IMR-90 (cell line): ENCODE measurements around the gene TGFA. TPM values are rescaled to one million over a fixed set of nuclear protein-coding genes. Genes with fewer than 3 reads are reported as not detected.

Source experiments
- ATAC-seq: fragments of 200-7000 bp; cut with Tn5 transposase; 2 replicates; pipeline ENCODE4 v1.9.1; 2020; ENCODE audit warnings: low read depth, mild to moderate bottlenecking, moderate library complexity
- BruUV-seq: library from RNA; stranded (reverse); fragments of 400-500 nt; replicated peaks from 2 replicates; lab custom pipeline; 2021; lab: Mats Ljungman, UMichigan
- CTCF ChIA-PET: fragments of 300-600 bp; formaldehyde crosslinking; extraction: SDS; loops from one replicate; lab custom pipeline; 2021; ENCODE audit warnings: antibody characterized with exemption; lab: Yijun Ruan, JAX
- POLR2A ChIA-PET: fragments of 300-600 bp; sonication (Branson Sonifier 250); formaldehyde crosslinking; loops from one replicate; lab custom pipeline; 2022; ENCODE audit warnings: antibody characterized with exemption; ENCODE audit not compliant: unreplicated experiment; lab: Charles Lee
- DNase-seq: peaks from one replicate; pipeline ENCODE4 v3.0.0; 2013
- H2AFZ ChIP-seq: replicated peaks from 2 replicates; pipeline ENCODE3; 2013; ENCODE audit warnings: low read length, mild to moderate bottlenecking; ENCODE audit not compliant: poor library complexity
- H2AK5ac ChIP-seq: 2 replicates; pipeline ENCODE4 v1.6.1; 2013; ENCODE audit warnings: low read depth, low read length, inconsistent platforms
- H2AK9ac ChIP-seq: replicated peaks from 2 replicates; pipeline ENCODE3; 2013; ENCODE audit warnings: mild to moderate bottlenecking, low read depth, low read length, moderate library complexity; ENCODE audit not compliant: poor library complexity
- H2BK120ac ChIP-seq: 2 replicates; pipeline ENCODE4 v1.6.1; 2013; ENCODE audit warnings: low read depth, low read length, inconsistent platforms
- H2BK15ac ChIP-seq: 3 replicates; pipeline ENCODE4 v1.6.1; 2013; ENCODE audit warnings: low read depth, low read length, inconsistent platforms
- H2BK20ac ChIP-seq: 2 replicates; pipeline ENCODE4 v1.6.1; 2013; ENCODE audit warnings: low read depth, mild to moderate bottlenecking, inconsistent platforms, low read length, moderate library complexity
- H2BK5ac ChIP-seq: 2 replicates; pipeline ENCODE4 v1.6.1; 2013; ENCODE audit warnings: mild to moderate bottlenecking, low read depth, low read length, inconsistent platforms; ENCODE audit not compliant: poor library complexity, severe bottlenecking
- H3K14ac ChIP-seq: replicated peaks from 2 replicates; pipeline ENCODE4 v1.6.1; 2013; ENCODE audit warnings: low read depth, low read length, inconsistent platforms
- H3K18ac ChIP-seq: 2 replicates; pipeline ENCODE4 v1.6.1; 2013; ENCODE audit warnings: low read depth, low read length, control low read depth
- H3K23ac ChIP-seq: 2 replicates; pipeline ENCODE4 v1.6.1; 2013; ENCODE audit warnings: low read depth, low read length, inconsistent platforms
- H3K27ac ChIP-seq: 2 replicates; pipeline ENCODE4 v1.5.1; 2013; ENCODE audit warnings: mild to moderate bottlenecking, control low read depth, low read length; ENCODE audit not compliant: insufficient read depth
- H3K27me3 ChIP-seq: 2 replicates; pipeline ENCODE4 v1.6.1; 2013; ENCODE audit warnings: low read length; ENCODE audit not compliant: control insufficient read depth, insufficient read depth
- H3K36me3 ChIP-seq: 2 replicates; pipeline ENCODE4 v1.6.1; 2013; ENCODE audit warnings: low read length, mixed read lengths; ENCODE audit not compliant: control insufficient read depth, insufficient read depth
- H3K4ac ChIP-seq: 2 replicates; pipeline ENCODE4 v1.6.1; 2013; ENCODE audit warnings: low read depth, low read length, inconsistent platforms
- H3K4me1 ChIP-seq: 2 replicates; pipeline ENCODE4 v1.6.1; 2013; ENCODE audit warnings: low read length, mixed read lengths; ENCODE audit not compliant: control insufficient read depth, insufficient read depth
- H3K4me2 ChIP-seq: 2 replicates; pipeline ENCODE4 v1.6.1; 2013; ENCODE audit warnings: low read depth, mild to moderate bottlenecking, control low read depth, low read length, moderate library complexity
- H3K4me3 ChIP-seq: 2 replicates; pipeline ENCODE4 v1.5.1; 2013; ENCODE audit warnings: low read depth, mild to moderate bottlenecking, control low read depth, low read length, moderate library complexity; ENCODE audit not compliant: insufficient read depth
- H3K56ac ChIP-seq: 2 replicates; pipeline ENCODE4 v1.6.1; 2013; ENCODE audit warnings: low read length, inconsistent platforms; ENCODE audit not compliant: insufficient read depth; ENCODE audit errors: extremely low read depth
- H3K79me1 ChIP-seq, 2 experiments: 2 replicates each; pipeline ENCODE4 v1.6.1; 2013; ENCODE audit warnings: low read length in 2 of 2, inconsistent platforms in 1 of 2, low read depth in 1 of 2
- H3K9ac ChIP-seq: 2 replicates; pipeline ENCODE4 v1.6.1; 2013; ENCODE audit warnings: low read depth, low read length, control low read depth
- H3K9me1 ChIP-seq: 2 replicates; pipeline ENCODE4 v1.6.1; 2013; ENCODE audit warnings: low read length, inconsistent platforms; ENCODE audit not compliant: insufficient read depth
- H3K9me3 ChIP-seq: 2 replicates; pipeline ENCODE4 v1.6.1; 2013; ENCODE audit warnings: low read length; ENCODE audit not compliant: control insufficient read depth, insufficient read depth
- H4K20me1 ChIP-seq: 2 replicates; pipeline ENCODE4 v1.6.1; 2013; ENCODE audit warnings: low read length, inconsistent platforms; ENCODE audit not compliant: insufficient read depth
- H4K5ac ChIP-seq: 2 replicates; pipeline ENCODE4 v1.6.1; 2013; ENCODE audit warnings: mild to moderate bottlenecking, low read depth, low read length, control low read depth
- H4K8ac ChIP-seq, 2 experiments: 2 replicates each; pipeline ENCODE4 v1.6.1; 2013; ENCODE audit warnings: low read depth in 2 of 2, low read length in 2 of 2, control low read depth in 1 of 2, inconsistent platforms in 1 of 2
- H4K91ac ChIP-seq: 2 replicates; pipeline ENCODE4 v1.6.1; 2013; ENCODE audit warnings: low read depth, low read length, inconsistent platforms; ENCODE audit not compliant: insufficient read depth
- BHLHE40 ChIP-seq: fragments of 150-350 bp; IDR thresholded peaks from 2 replicates; pipeline ENCODE4 v1.6.1; 2016; ENCODE audit warnings: mild to moderate bottlenecking, low read depth, low read length
- FOS ChIP-seq: fragments of 150-350 bp; IDR thresholded peaks from 2 replicates; pipeline ENCODE4 v1.6.1; 2016; ENCODE audit warnings: low read depth, low read length
- MAZ ChIP-seq: IDR thresholded peaks from 2 replicates; pipeline ENCODE4 v1.6.1; 2012; ENCODE audit warnings: low read depth, mild to moderate bottlenecking, low read length, improper control_type of control experiment, moderate library complexity, borderline replicate concordance
- MXI1 ChIP-seq: IDR thresholded peaks from 2 replicates; pipeline ENCODE4 v1.6.1; 2012; ENCODE audit warnings: low read depth, mild to moderate bottlenecking, low read length, moderate library complexity, borderline replicate concordance
- NFE2L2 ChIP-seq: fragments of 150-350 bp; IDR thresholded peaks from 2 replicates; pipeline ENCODE4 v1.6.1; 2016; ENCODE audit warnings: low read depth, mild to moderate bottlenecking, low read length
- POLR2A ChIP-seq: IDR thresholded peaks from 2 replicates; pipeline ENCODE4 v1.6.1; 2012; ENCODE audit warnings: mild to moderate bottlenecking, low read depth, low read length
- RCOR1 ChIP-seq: IDR thresholded peaks from 2 replicates; pipeline ENCODE4 v1.6.1; 2012; ENCODE audit warnings: mild to moderate bottlenecking, low read length, improper control_type of control experiment; ENCODE audit not compliant: insufficient replicate concordance
- RFX5 ChIP-seq: IDR thresholded peaks from 2 replicates; pipeline ENCODE4 v1.8.0; 2012; ENCODE audit warnings: low read depth, mild to moderate bottlenecking, low read length, moderate library complexity
- SMC3 ChIP-seq: fragments of 150-350 bp; IDR thresholded peaks from 2 replicates; pipeline ENCODE4 v1.6.1; 2016; ENCODE audit warnings: low read depth, mild to moderate bottlenecking, antibody characterized with exemption, low read length, moderate library complexity
- dilution Hi-C: fragments of 300-500 bp; cut with HindIII; formaldehyde crosslinking; loops from one replicate; pipeline ENCODE4 v1.14.3; 2018; ENCODE audit warnings: low sequenced_read_pairs; ENCODE audit not compliant: unreplicated experiment
- in situ Hi-C: fragments of 300-500 bp; cut with MboI; formaldehyde crosslinking; loops from 3 replicates; pipeline ENCODE4 v1.14.3; 2019; ENCODE audit warnings: low sequenced_read_pairs, inconsistent platforms, mixed read lengths
- intact Hi-C: fragments of 100-400 bp; cut with micrococcal nuclease; formaldehyde crosslinking; loops from 2 replicates; pipeline ENCODE4 v1.10.0; 2022
- polyA plus RNA-seq, 3 experiments: library from polyadenylated mRNA; depleted of rRNA; stranded (reverse); fragments of >200 nt; gene quantifications; 2 replicates each; pipeline ENCODE4 v1.2.3, GENCODE V29; 2012; ENCODE audit warnings: low replicate concordance in 1 of 3
- total RNA-seq: library from RNA; depleted of rRNA; stranded (reverse); fragments of >200 nt; gene quantifications from 2 replicates; pipeline ENCODE4 v1.2.3, GENCODE V29; 2012

The TGFA gene
- total and polyA plus RNA-seq, 2 of the 4 experiments (the other 2 are of a cell fraction), result not detected

DNA sequence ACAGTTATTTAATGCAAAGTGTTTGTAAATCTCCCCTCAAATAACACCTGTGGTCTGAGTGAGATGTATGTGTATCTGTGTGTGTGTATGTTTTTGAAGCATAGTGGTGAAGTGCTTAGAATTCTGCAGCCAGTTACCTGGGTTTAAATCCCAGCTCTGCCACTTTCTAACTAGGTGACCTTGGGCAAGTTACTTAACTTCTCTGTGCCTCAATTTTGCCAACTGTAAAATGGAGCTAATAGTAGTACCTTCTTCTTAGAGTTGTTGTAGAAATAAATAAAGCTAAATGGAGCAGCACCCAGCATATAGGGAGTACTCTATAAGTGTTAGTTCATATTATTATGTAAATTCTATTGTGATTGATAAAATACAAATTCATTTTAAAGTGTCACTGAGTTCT, 48.9 kb downstream of the TGFA start:
- Histone ChIP-seq H3K79me1 (no peaks in the 10 kb centered on the region), H3K56ac (no peak overlapping the region), H3K4me2 (no peak overlapping the region), H3K9ac (no peak overlapping the region), H3K18ac (no peak overlapping the region), H3K27me3 (peaks cover 4% of the 10 kb centered on the region; the same call in 1 of the 2 replicates), H2BK5ac (no peak overlapping the region), H2AK9ac (no peak overlapping the region), H3K36me3 (no peaks in the 10 kb centered on the region), H4K5ac (no peak overlapping the region), H4K91ac (no peak overlapping the region), H2AFZ (no peak overlapping the region), H2BK120ac (no peak overlapping the region), H3K4ac (no peak overlapping the region), H3K4me3 (no peak overlapping the region), H3K4me1 (no peaks in the 10 kb centered on the region), H2AK5ac (no peak overlapping the region), H3K14ac (no peak overlapping the region), H4K8ac (no peak overlapping the region), H4K20me1 (no peaks in the 10 kb centered on the region), H2BK15ac (no peak overlapping the region), H2BK20ac (no peak overlapping the region), H3K9me1 (no peaks in the 10 kb centered on the region), H3K23ac (no peak overlapping the region), H3K9me3 (no peaks in the 10 kb centered on the region), H3K27ac (no peak overlapping the region)
- no peak for ATAC-seq
- CTCF ChIA-PET, result no interaction called here
- no peak for TF ChIP-seq FOS
- TF ChIP-seq NFE2L2, result no peak
- TF ChIP-seq RCOR1, result no peak
- TF ChIP-seq POLR2A, result no peak
- TF ChIP-seq RFX5, result no peak
- TF ChIP-seq MAZ, result no peak
- TF ChIP-seq BHLHE40, result no peak
- no peak for TF ChIP-seq MXI1
- no peak for TF ChIP-seq SMC3
- intact Hi-C loops, result no loop called here
- in situ Hi-C loops, result no loop called here
- POLR2A ChIA-PET, result no interaction called here
- dilution Hi-C loops, result no loop called here
- no TSS peak for BruUV-seq
- DNase-seq, result no peak
